Suprapubic skin (tissue), 4 donors: ENCODE results near the gene DMAC2. TPM values are rescaled to one million over a fixed set of nuclear protein-coding genes. Genes with fewer than 3 reads are reported as not detected.
A peak's percentile ranks its signal among the peaks of the same experiment; 100 is the strongest.

ENCODE experiments used
- DNase-seq, 2 donors: peaks; one replicate each; pipeline ENCODE4 v3.0.0-alpha.2; 2019; ENCODE audit warnings: low spot score in 2 of 2
- H3K27ac ChIP-seq: fragments of 200-600 bp; sonication (generic); one replicate; pipeline ENCODE4 v1.5.1; 2019
- H3K27me3 ChIP-seq: fragments of 200-600 bp; sonication (generic); one replicate; pipeline ENCODE4 v1.5.1; 2019
- H3K36me3 ChIP-seq: fragments of 200-600 bp; sonication (generic); one replicate; pipeline ENCODE4 v1.5.1; 2019
- H3K4me1 ChIP-seq: fragments of 200-600 bp; sonication (generic); one replicate; pipeline ENCODE4 v1.5.1; 2019
- H3K4me3 ChIP-seq: fragments of 200-600 bp; sonication (generic); one replicate; pipeline ENCODE4 v1.5.1; 2019; ENCODE audit warnings: mild to moderate bottlenecking
- H3K9me3 ChIP-seq: fragments of 200-600 bp; sonication (generic); one replicate; pipeline ENCODE4 v1.5.1; 2019
- CTCF ChIP-seq, 2 donors: fragments of 200-600 bp in 1 of 2; fragments of 450-650 bp in 1 of 2; sonication (generic) in 1 of 2; IDR thresholded peaks; one replicate each; pipeline ENCODE4 v1.5.1; 2016 to 2019; ENCODE audit warnings: antibody characterized with exemption in 2 of 2, mild to moderate bottlenecking in 1 of 2, moderate library complexity in 1 of 2
- EP300 ChIP-seq: sonication (generic); formaldehyde crosslinking; IDR thresholded peaks from one replicate; pipeline ENCODE4 v1.6.1; 2017; ENCODE audit warnings: antibody characterized with exemption
- POLR2A ChIP-seq, 2 donors: fragments of 450-650 bp; IDR thresholded peaks; one replicate each; pipeline ENCODE4 v1.6.1; 2017; ENCODE audit warnings: antibody characterized with exemption in 2 of 2, mild to moderate bottlenecking in 2 of 2, moderate library complexity in 2 of 2
- POLR2AphosphoS5 ChIP-seq, 3 donors: sonication (generic); formaldehyde crosslinking; IDR thresholded peaks; one replicate each; pipeline ENCODE4 v1.6.1; 2017; ENCODE audit warnings: antibody characterized with exemption in 3 of 3
- whole genome bisulfite sequencing: methylation state at CpG from one replicate; pipeline ENCODE4 v1.1.5; 2018; 5-methylcytosine and 5-hydroxymethylcytosine counted together
- total RNA-seq, 4 donors: library from RNA; depleted of rRNA; stranded (reverse); fragments of >200 nt; gene quantifications; one replicate each; pipeline ENCODE4 v1.1.0, GENCODE V29; 2016

DMAC2 gene
- total RNA-seq, 4 donors from 2014 or later, result 26.1 to 36.4 (median 34.2) TPM

GRCh38 chr19:41397086-41398049, 42.3 kb downstream of the DMAC2 start, which contains the start of the genes BCKDHA and EXOSC5:
TSS of gene BCKDHA (plus strand) at chr19:41397818. CDS start at chr19:41397828, 10 bp downstream.
TSS of gene EXOSC5 (minus strand) at chr19:41397359. CDS start at chr19:41397328, 31 bp downstream.
- Histone ChIP-seq H3K9me3 (no peaks in the 10 kb centered on the region), H3K4me3 (peak within 1 kb of the TSS; percentile 96), H3K27ac (peak within 1 kb of the TSS; percentile 93), H3K27me3 (no peaks in the 10 kb centered on the region), H3K36me3 (no peaks in the 10 kb centered on the region), H3K4me1 (peaks cover 30% of the 10 kb centered on the region)
- WGBS, result 0% methylated on average over 32 of the region's 50 CpGs
- DNase-seq, result peak; percentile 99
- TF ChIP-seq POLR2AphosphoS5 (IDR thresholded peaks at IDR 0.05) (peak; percentile 12 to 90 (median 76)), POLR2A (IDR thresholded peaks at IDR 0.05) (no peak)

- Histone ChIP-seq H3K27ac (no peak overlapping the region), H3K4me3 (no peak overlapping the region), H3K4me1 (peaks cover 30% of the 10 kb centered on the region), H3K36me3 (peaks cover 18% of the 10 kb centered on the region), H3K27me3 (no peaks in the 10 kb centered on the region), H3K9me3 (no peaks in the 10 kb centered on the region)
- WGBS, result 68% methylated on average over 6 of the region's 6 CpGs
- DNase-seq, result no peak
- TF ChIP-seq POLR2AphosphoS5 (IDR thresholded peaks at IDR 0.05) (no peak), CTCF (IDR thresholded peaks at IDR 0.05) (no peak), EP300 (no peak)
These were observed 44.4 kb downstream of the DMAC2 start for GRCh38 chr19:41395355-41395754.

GRCh38 chr19:41392775-41393174, 46.9 kb downstream of the DMAC2 start:
- Histone ChIP-seq H3K27me3 (no peaks in the 10 kb centered on the region), H3K9me3 (no peaks in the 10 kb centered on the region), H3K4me1 (peaks cover 13% of the 10 kb centered on the region), H3K27ac (no peak overlapping the region), H3K36me3 (peaks cover 44% of the 10 kb centered on the region), H3K4me3 (no peak overlapping the region)
- DNase-seq, result no peak
- TF ChIP-seq CTCF (IDR thresholded peaks at IDR 0.05) (no peak), EP300 (no peak), POLR2AphosphoS5 (IDR thresholded peaks at IDR 0.05) (no peak), POLR2A (IDR thresholded peaks at IDR 0.05) (no peak)
- WGBS, result 81% methylated on average over 11 of the region's 12 CpGs

- Histone ChIP-seq H3K9me3 (no peaks in the 10 kb centered on the region), H3K27ac (no peak overlapping the region), H3K36me3 (peaks cover 47% of the 10 kb centered on the region), H3K27me3 (no peaks in the 10 kb centered on the region), H3K4me3 (no peak overlapping the region), H3K4me1 (peaks cover 15% of the 10 kb centered on the region)
- no peak for DNase-seq
- TF ChIP-seq POLR2AphosphoS5 (IDR thresholded peaks at IDR 0.05) (no peak), CTCF (IDR thresholded peaks at IDR 0.05) (no peak), EP300 (no peak), POLR2A (IDR thresholded peaks at IDR 0.05) (no peak)
- WGBS, result 85% methylated on average over 11 of the region's 11 CpGs
These were observed 48.1 kb downstream of the DMAC2 start for GRCh38 chr19:41391618-41392017.

GRCh38 chr19:41386442-41386841, 53.3 kb downstream of the DMAC2 start:
- no peaks in the 10 kb centered on the region for H3K9me3 ChIP-seq
- H3K4me1 ChIP-seq, result peaks cover 15% of the 10 kb centered on the region
- 14% methylated on average over 3 of the region's 13 CpGs for WGBS
- TF ChIP-seq POLR2AphosphoS5 (IDR thresholded peaks at IDR 0.05), result no peak
- no peak for TF ChIP-seq CTCF (IDR thresholded peaks at IDR 0.05)
- no peak for TF ChIP-seq EP300
- no peak for TF ChIP-seq POLR2A (IDR thresholded peaks at IDR 0.05)
- H3K27me3 ChIP-seq, result no peaks in the 10 kb centered on the region
- DNase-seq, result no peak
- no peak overlapping the region for H3K4me3 ChIP-seq
- peak overlapping the region; percentile 16 for H3K27ac ChIP-seq
- H3K36me3 ChIP-seq, result peaks cover 60% of the 10 kb centered on the region
